ENCODE measurements around the gene CYGB. TPM values are rescaled to one million over a fixed set of nuclear protein-coding genes. Genes with fewer than 3 reads are reported as not detected.

Gene CYGB
- total and polyA plus RNA-seq, 2 of the 13 experiments (the other 11 are each of a cell fraction or from before 2014, with no cell fraction given): 18.9 to 27.1 TPM

DNA sequence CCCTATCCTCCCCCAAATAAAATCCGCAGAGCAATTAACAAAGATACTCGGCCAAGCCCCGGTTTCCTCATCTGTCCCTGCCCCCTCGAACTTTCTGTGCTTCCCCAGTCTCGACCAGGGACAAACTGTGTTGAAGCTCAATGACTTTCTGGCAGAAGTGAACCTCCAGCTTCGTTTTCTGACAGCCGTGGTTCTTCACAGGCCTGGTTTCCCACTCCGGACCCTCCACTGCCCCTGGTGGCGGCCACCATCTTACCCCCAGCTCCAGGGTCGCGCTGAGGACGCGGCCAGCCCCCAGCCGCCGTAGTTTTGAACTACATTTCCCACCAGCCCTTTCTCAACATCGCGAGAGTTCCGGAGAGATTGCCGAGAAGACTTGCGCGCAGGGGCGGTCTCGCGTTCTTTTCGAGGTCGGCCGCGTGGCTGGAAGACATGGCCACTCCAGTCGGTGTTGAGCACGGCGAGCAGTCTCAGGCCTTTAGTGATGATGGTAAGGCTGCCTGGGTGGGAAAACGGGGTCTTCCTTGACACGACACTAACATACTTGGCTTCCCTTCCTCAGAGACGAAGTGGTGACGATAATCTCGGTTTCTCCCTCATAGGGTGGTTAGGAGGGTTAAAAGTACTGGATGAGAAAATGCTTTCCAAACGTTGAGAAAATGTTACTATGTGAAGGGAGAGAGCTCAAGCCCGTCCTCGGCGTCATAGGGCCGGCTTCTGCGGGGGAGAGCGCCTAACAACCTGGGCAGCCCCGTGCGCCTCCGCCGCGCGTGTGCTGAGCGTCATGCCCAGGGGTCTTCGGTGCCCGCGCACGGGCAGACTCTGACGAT lies 20.1 kb upstream of the CYGB start (continued):
- TF ChIP-seq ZNF383 (CRISPR knock-in tag; IDR thresholded peaks at IDR 0.05; ENCODE audit: borderline replicate concordance): peak; percentile 74; the same call in 1 of the 2 replicates
- TF ChIP-seq ZNF839 (CRISPR knock-in tag; IDR thresholded peaks at IDR 0.05; ENCODE audit: borderline replicate concordance): 0 out of 2 replicates have a peak, but pooled peaks have one; percentile 30
- TF ChIP-seq, protein P1, sequence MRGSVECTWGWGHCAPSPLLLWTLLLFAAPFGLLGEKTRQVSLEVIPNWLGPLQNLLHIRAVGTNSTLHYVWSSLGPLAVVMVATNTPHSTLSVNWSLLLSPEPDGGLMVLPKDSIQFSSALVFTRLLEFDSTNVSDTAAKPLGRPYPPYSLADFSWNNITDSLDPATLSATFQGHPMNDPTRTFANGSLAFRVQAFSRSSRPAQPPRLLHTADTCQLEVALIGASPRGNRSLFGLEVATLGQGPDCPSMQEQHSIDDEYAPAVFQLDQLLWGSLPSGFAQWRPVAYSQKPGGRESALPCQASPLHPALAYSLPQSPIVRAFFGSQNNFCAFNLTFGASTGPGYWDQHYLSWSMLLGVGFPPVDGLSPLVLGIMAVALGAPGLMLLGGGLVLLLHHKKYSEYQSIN (CRISPR knock-in tag; IDR thresholded peaks at IDR 0.05; ENCODE audit: borderline replicate concordance): no peak
- TF ChIP-seq FOXP1 (IDR thresholded peaks at IDR 0.05): no peak
- TF ChIP-seq FOXP1 (CRISPR knock-in tag; IDR thresholded peaks at IDR 0.05): peak; percentile 8; the same call in 1 of the 2 replicates
- TF ChIP-seq ZNF878 (CRISPR knock-in tag; IDR thresholded peaks at IDR 0.05): no peak; the same call in 1 of the 2 replicates
- TF ChIP-seq WIZ (CRISPR knock-in tag; IDR thresholded peaks at IDR 0.05): no peak
- TF ChIP-seq ZNF615 (CRISPR knock-in tag; IDR thresholded peaks at IDR 0.05; ENCODE audit: borderline replicate concordance): peak; percentile 94
- peak; percentile 69 for TF ChIP-seq ZNF598 (CRISPR knock-in tag; IDR thresholded peaks at IDR 0.05; ENCODE audit: borderline replicate concordance)
- TF ChIP-seq PLRG1 (conservative IDR thresholded peaks at IDR 0.05): no peak
- TF ChIP-seq ATAD3A (CRISPR knock-in tag; IDR thresholded peaks at IDR 0.05): no peak
- no peak; the same call in 1 of the 2 replicates for TF ChIP-seq SMC3 (IDR thresholded peaks at IDR 0.05; ENCODE audit: low read length)
